Activated T-helper 17 cell treated with anti-CD3 and anti-CD28 coated beads, Interleukin-2, amount 50 U/mL, for 72 hours (primary cell): ENCODE data around the gene LMO2. TPM values are rescaled to one million over a fixed set of nuclear protein-coding genes. Genes with fewer than 3 reads are reported as not detected.
A peak's percentile ranks its signal among the peaks of the same experiment; 100 is the strongest.

Experiments
- ATAC-seq: fragments of 150-1000 bp; cut with Tn5 transposase; replicated peaks from 2 replicates; pipeline ENCODE4 v1.10.0; 2021; ENCODE audit warnings: mild to moderate bottlenecking, moderate library complexity
- H3K27ac Mint-ChIP-seq: one replicate; pipeline ENCODE4 v1.8.0; 2022; ENCODE audit warnings: mixed read lengths
- H3K27me3 Mint-ChIP-seq: one replicate; pipeline ENCODE4 v1.8.0; 2022; ENCODE audit warnings: mixed read lengths
- H3K36me3 Mint-ChIP-seq: one replicate; pipeline ENCODE4 v1.8.0; 2022; ENCODE audit warnings: low read depth, mild to moderate bottlenecking, mixed read lengths
- H3K4me1 Mint-ChIP-seq: one replicate; pipeline ENCODE4 v1.8.0; 2022; ENCODE audit warnings: mixed read lengths
- H3K4me3 Mint-ChIP-seq: one replicate; pipeline ENCODE4 v1.8.0; 2022; ENCODE audit warnings: mild to moderate bottlenecking, mixed read lengths
- H3K9me3 Mint-ChIP-seq: one replicate; pipeline ENCODE4 v1.8.0; 2022; ENCODE audit warnings: mixed read lengths
- total RNA-seq, 2 donors: library from RNA; stranded (reverse); gene quantifications; one replicate each; pipeline ENCODE4 v1.2.3, GENCODE V29; 2022

The LMO2 gene
- total RNA-seq, 2 donors from 2014 or later, result not detected

- no peak for ATAC-seq
- peaks cover 48% of the 10 kb centered on the region for H3K27me3 Mint-ChIP-seq
- no peaks in the 10 kb centered on the region for H3K36me3 Mint-ChIP-seq
- H3K4me1 Mint-ChIP-seq, result no peaks in the 10 kb centered on the region
- no peaks in the 10 kb centered on the region for H3K9me3 Mint-ChIP-seq
- H3K4me3 Mint-ChIP-seq, result no peak overlapping the region
- no peak overlapping the region for H3K27ac Mint-ChIP-seq
These were observed 14.8 kb upstream of the LMO2 start for GRCh38 chr11:33906484-33907186.

DNA sequence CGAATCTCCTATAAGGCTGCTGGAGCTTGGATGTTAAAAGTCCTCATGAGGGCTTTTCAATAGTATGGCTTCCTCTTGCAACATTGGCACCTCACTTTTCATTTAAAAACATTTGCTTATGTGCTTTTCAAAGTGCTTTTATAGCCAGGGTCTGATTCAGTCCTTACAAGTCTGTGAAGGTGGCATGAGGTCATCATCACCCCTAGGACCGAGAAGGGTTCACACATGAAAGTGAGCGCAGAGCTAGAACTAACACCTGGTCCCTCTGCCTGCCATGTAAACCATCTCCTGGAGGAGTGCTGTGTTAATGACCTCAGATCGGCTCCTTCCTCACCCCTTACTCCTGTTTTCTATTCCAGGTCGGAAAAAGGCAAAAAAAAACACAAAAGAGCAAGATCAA lies 12.2 kb upstream of the LMO2 start:
- Mint-ChIP-seq H3K36me3 (no peaks in the 10 kb centered on the region), H3K9me3 (no peaks in the 10 kb centered on the region), H3K27me3 (peaks cover 50% of the 10 kb centered on the region), H3K27ac (no peak overlapping the region), H3K4me1 (no peaks in the 10 kb centered on the region), H3K4me3 (no peak overlapping the region)
- no peak for ATAC-seq

DNA sequence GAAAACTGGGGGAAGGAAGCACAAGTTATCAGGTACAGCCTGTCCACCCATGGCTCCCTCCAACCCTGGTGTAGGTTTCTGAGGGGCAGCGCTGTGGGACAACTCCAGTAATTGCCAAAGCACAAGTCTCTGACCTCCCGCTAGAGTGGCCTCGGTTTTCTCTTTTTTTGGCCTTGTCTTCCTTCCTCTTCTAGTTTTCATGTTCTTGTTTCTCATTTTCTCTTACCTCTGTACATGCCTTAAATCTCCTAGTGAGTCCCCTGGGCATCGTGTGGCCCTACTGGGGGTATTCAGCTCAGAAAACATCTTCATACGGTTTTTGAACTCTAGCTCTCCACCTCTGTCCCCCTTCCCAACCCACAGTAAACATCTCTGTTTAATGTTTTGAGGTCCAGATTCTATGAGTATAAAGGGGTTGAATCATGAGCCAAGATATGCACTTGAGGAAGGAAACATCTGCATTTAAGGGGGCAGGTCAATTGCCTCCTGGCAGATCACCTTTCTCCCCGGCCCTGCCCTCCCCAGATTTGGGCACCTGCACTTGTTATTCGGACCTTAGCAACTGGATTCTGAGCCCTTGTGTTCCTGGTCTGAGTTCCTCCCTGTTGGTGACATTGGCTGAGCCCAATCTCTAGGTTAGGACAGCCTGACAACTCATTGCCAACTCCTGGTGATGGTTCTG lies 8.4 kb upstream of the LMO2 start:
- no peaks in the 10 kb centered on the region for H3K36me3 Mint-ChIP-seq
- H3K4me1 Mint-ChIP-seq, result no peaks in the 10 kb centered on the region
- no peaks in the 10 kb centered on the region for H3K9me3 Mint-ChIP-seq
- peaks cover 61% of the 10 kb centered on the region for H3K27me3 Mint-ChIP-seq
- no peak overlapping the region for H3K27ac Mint-ChIP-seq
- no peak overlapping the region for H3K4me3 Mint-ChIP-seq
- no peak for ATAC-seq

GRCh38 chr11:33899400-33900037 lies 7.6 kb upstream of the LMO2 start:
- Mint-ChIP-seq H3K27me3 (peaks cover 60% of the 10 kb centered on the region), H3K27ac (no peak overlapping the region), H3K36me3 (no peaks in the 10 kb centered on the region)

GRCh38 chr11:33898957-33899356 lies 7.1 kb upstream of the LMO2 start:
- Mint-ChIP-seq H3K27me3 (peaks cover 57% of the 10 kb centered on the region), H3K9me3 (no peaks in the 10 kb centered on the region), H3K4me1 (peaks cover 10% of the 10 kb centered on the region), H3K27ac (no peak overlapping the region), H3K36me3 (no peaks in the 10 kb centered on the region), H3K4me3 (no peak overlapping the region)
- ATAC-seq, result no peak

More at GRCh38 chr11:33899400-33900037, 7.6 kb upstream of the LMO2 start:
- no peak overlapping the region for H3K4me3 Mint-ChIP-seq
- H3K4me1 Mint-ChIP-seq, result peaks cover 4% of the 10 kb centered on the region
- no peak for ATAC-seq
- no peaks in the 10 kb centered on the region for H3K9me3 Mint-ChIP-seq

DNA sequence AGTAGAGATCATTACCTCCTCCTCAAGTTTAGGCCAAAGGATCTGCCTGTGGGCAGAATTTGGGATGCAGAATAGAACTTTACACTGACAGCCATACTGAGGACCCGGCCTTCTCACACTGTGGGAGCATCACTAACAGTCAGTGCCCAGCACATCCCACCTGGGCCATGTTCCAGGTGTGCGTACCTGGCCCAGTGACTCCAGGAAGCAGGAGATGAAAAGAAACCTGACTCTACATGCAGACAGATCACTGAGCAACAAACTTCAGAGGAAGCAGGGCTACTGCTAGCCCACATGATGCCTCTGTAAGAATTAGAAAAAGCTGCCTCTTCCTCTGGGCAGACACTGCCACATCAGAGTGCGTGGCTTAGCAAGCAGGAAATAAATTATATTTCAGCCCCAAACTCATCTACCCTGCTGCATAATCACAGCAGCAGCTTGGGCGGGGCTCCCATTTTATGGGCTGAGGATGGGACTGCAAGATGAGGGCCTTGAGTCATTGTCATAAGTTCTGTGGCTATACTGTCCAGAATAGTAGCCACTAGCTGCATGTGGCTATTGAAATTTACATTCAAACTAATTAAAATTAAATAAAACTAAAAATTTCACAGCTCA lies 6.0 kb upstream of the LMO2 start:
- H3K36me3 Mint-ChIP-seq, result no peaks in the 10 kb centered on the region
- no peaks in the 10 kb centered on the region for H3K9me3 Mint-ChIP-seq
- H3K4me3 Mint-ChIP-seq, result no peak overlapping the region
- peaks cover 61% of the 10 kb centered on the region for H3K27me3 Mint-ChIP-seq
- peaks cover 21% of the 10 kb centered on the region for H3K4me1 Mint-ChIP-seq
- H3K27ac Mint-ChIP-seq, result no peak overlapping the region
- ATAC-seq, result no peak

- ATAC-seq, result no peak
- Mint-ChIP-seq H3K36me3 (no peaks in the 10 kb centered on the region), H3K4me3 (no peak overlapping the region), H3K9me3 (no peaks in the 10 kb centered on the region), H3K27ac (no peak overlapping the region), H3K4me1 (peaks cover 25% of the 10 kb centered on the region), H3K27me3 (peaks cover 62% of the 10 kb centered on the region)
These were observed 5.0 kb upstream of the LMO2 start for GRCh38 chr11:33896911-33897310.

DNA sequence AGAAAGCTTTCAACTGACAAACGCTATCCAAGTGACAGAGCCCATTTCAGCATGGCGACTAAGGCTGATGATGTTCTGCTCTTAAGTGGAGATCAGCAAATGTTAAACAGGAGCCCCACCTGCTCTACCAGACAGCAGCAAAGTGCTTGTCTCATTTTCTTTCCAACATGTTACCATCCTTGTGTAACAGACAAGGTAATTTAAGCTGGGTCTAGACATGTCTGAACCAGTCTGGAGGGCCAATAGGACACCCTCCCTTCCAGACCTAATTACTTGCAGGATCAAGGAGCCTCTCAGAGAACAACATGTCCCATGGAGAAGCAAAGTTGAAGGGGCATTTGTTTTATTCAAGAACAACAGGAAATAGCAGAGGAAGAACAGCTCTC lies 3.9 kb upstream of the LMO2 start:
- ATAC-seq, result no peak
- Mint-ChIP-seq H3K27ac (no peak overlapping the region), H3K36me3 (no peaks in the 10 kb centered on the region), H3K27me3 (peaks cover 65% of the 10 kb centered on the region), H3K4me3 (no peak overlapping the region), H3K4me1 (peaks cover 25% of the 10 kb centered on the region), H3K9me3 (no peaks in the 10 kb centered on the region)

DNA sequence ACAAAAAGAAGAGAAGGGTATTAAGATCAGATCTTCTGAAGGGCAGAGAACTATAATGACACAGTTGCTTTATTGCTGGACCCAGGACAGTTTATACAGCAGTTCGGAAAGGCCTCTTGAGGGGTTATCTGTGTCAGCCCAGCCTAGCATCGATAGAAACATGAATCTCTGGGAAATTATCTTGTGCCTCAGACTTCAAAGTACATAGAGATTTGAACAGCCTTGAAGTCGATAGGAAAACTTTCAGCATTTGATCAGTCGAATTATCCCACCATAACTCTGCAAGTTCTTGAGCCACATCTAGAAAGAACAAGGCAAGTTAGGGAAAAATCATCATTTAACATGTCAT lies 2.5 kb upstream of the LMO2 start:
- H3K27me3 Mint-ChIP-seq, result peaks cover 63% of the 10 kb centered on the region
- H3K4me3 Mint-ChIP-seq, result peak overlapping the region; percentile 35
- peaks cover 25% of the 10 kb centered on the region for H3K4me1 Mint-ChIP-seq
- no peaks in the 10 kb centered on the region for H3K9me3 Mint-ChIP-seq
- no peaks in the 10 kb centered on the region for H3K36me3 Mint-ChIP-seq
- no peak for ATAC-seq
- no peak overlapping the region for H3K27ac Mint-ChIP-seq

DNA sequence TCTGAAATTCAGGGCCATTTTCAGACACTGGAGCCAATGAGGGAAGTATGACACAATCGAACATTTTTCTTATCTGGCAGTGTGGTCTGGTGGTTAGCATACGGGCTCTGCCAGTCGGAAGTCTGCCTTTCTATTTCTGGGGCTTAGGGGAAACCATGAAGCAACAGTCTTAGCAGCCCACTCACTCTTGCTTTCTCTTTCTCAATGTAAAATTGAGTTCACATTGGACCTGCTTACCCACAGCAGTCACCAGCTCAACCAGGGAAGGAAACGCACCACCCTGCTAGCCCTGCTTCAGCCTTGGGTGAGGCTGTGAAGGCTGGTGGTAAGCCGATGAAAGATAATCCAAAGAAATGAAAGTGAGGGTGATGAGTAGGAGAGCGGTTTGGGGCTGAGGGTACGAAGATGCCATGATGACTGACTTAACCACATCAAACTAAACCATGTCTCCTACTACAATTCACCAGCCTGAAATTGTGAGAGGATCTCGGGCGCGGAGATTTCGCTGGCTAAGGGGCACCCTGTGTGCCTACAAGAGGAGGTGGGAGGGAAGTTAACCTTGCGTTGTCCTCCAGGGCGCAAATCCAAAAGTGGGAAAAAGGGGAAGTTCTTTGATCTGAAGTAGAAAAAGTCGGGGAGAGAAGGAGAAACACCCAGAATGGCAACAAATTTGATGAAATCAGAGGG lies 2.0 kb upstream of the LMO2 start:
- H3K9me3 Mint-ChIP-seq, result no peaks in the 10 kb centered on the region
- H3K4me3 Mint-ChIP-seq, result peak overlapping the region; percentile 35
- H3K36me3 Mint-ChIP-seq, result no peaks in the 10 kb centered on the region
- H3K27ac Mint-ChIP-seq, result peak overlapping the region; percentile 9
- peaks cover 25% of the 10 kb centered on the region for H3K4me1 Mint-ChIP-seq
- peak; percentile 94 for ATAC-seq
- peaks cover 65% of the 10 kb centered on the region for H3K27me3 Mint-ChIP-seq

DNA sequence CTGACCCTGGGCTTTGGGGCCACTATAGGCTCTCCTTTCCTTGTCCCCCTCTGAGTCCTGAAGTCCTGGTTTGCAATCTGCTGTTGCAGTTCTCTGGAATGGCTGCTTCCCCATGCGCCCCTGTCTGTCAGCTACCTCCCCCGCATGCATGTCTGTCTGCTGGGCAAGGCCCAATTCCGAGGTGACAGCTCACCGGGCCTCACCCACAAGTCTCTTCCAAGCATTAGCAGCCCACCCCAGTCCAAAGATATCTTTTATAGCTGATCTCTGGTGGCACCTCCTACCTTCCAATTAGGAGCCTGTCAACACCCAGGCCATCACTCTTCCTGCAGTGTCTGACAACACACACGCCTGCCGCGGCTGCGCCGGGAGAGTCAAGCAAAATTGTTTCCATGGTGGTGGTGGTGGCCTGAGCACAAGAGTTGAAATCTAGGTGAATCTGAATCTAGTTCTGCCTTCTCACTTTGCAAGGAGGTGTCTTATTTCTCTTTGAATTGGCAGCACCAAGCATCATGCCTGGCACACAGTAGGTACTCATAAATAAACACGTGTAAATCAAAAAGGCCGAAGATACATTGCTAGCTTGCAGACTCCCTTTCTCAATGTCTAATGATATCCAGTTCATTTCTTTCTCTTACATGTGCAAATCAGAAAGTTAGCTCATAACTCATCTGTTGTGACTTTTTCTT lies 1.2 kb upstream of the LMO2 start:
- H3K36me3 Mint-ChIP-seq, result no peaks in the 10 kb centered on the region
- no peak for ATAC-seq
- peaks cover 70% of the 10 kb centered on the region for H3K27me3 Mint-ChIP-seq
- peak overlapping the region; percentile 35 for H3K4me3 Mint-ChIP-seq
- no peaks in the 10 kb centered on the region for H3K9me3 Mint-ChIP-seq
- peak overlapping the region; percentile 9 for H3K27ac Mint-ChIP-seq
- H3K4me1 Mint-ChIP-seq, result peaks cover 25% of the 10 kb centered on the region

GRCh38 chr11:33889821-33890378 lies 2.0 kb downstream of the LMO2 start:
- Mint-ChIP-seq H3K4me1 (peaks cover 25% of the 10 kb centered on the region), H3K9me3 (no peaks in the 10 kb centered on the region), H3K27me3 (peaks cover 75% of the 10 kb centered on the region), H3K4me3 (no peak overlapping the region), H3K36me3 (no peaks in the 10 kb centered on the region), H3K27ac (no peak overlapping the region)
- ATAC-seq, result no peak

DNA sequence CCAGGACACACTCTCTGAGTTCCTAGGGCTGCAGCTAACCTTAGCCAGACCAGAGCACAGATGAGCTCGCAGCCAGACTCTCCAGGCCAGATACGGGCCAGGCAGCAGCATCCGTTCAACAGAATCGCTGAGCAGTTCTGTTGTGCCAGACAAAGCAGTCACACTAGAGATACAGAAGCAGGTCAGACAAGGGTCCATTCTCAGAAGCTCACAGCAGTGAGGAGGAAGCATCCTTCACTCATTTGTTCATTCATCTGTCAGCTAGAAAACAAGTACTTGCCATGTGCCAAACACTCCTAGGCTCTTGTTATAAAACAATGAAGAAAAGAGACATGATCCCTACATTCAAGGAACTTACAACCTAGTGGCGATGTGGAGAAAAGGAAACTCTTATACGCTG lies 2.6 kb downstream of the LMO2 start:
- Mint-ChIP-seq H3K27me3 (peaks cover 75% of the 10 kb centered on the region), H3K9me3 (no peaks in the 10 kb centered on the region), H3K27ac (no peak overlapping the region), H3K4me1 (peaks cover 19% of the 10 kb centered on the region), H3K36me3 (no peaks in the 10 kb centered on the region), H3K4me3 (no peak overlapping the region)
- ATAC-seq, result no peak

DNA sequence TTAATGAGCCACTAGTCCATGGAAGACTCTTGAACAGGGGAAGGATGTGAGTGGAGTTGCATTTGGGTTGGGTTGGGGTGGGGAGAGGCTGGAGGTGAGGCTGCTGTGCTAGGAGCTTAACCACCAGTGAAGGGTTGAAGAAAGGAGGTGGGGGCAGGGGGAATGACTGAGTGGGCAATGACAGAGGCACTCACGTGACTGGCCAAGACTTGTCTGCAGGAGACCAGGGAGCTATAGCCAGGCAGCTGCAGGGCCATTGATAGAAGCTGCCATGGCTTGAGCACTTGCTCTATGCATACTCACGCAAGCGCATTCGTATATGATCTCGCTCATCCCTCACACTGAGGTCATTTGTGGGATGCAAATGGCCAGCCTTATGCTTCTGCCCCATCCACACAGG lies 4.0 kb downstream of the LMO2 start:
- Mint-ChIP-seq H3K36me3 (no peaks in the 10 kb centered on the region), H3K27me3 (peaks cover 79% of the 10 kb centered on the region), H3K4me1 (peaks cover 5% of the 10 kb centered on the region), H3K27ac (no peak overlapping the region), H3K4me3 (no peak overlapping the region), H3K9me3 (no peaks in the 10 kb centered on the region)
- ATAC-seq, result no peak
